HEK293 (cell line): ENCODE results near the gene SLC2A11.

Experiments
- CTCF ChIA-PET: fragments of 350-600 bp; formaldehyde crosslinking; extraction: SDS; loops from one replicate; lab custom pipeline; 2021; ENCODE audit warnings: antibody characterized with exemption; lab: Yijun Ruan, JAX
- POLR2A ChIA-PET: fragments of 300-600 bp; formaldehyde crosslinking; extraction: SDS; loops from one replicate; lab custom pipeline; 2020; ENCODE audit warnings: antibody characterized with exemption, inconsistent platforms; lab: Yijun Ruan, JAX
- H3K27ac ChIP-seq: fragments of 200-500 bp; sonication (Bioruptor generic); 2 replicates; pipeline ENCODE4 v1.5.1; 2014; ENCODE audit warnings: low read depth, low read length, control low read depth, inconsistent platforms; ENCODE audit errors: extremely low read depth
- H3K36me3 ChIP-seq, 2 experiments: fragments of 200-500 bp in 1 of 2; sonication (Bioruptor generic) in 1 of 2; 1 replicate in 1 of 2; 2 replicates in 1 of 2; pipeline ENCODE4 v1.5.1; 2014 to 2017; ENCODE audit warnings: inconsistent platforms in 2 of 2, low read length in 2 of 2; ENCODE audit not compliant: control insufficient read depth in 2 of 2, insufficient read depth in 1 of 2
- H3K4me1 ChIP-seq: fragments of 200-500 bp; sonication (Bioruptor generic); 2 replicates; pipeline ENCODE4 v1.5.1; 2014; ENCODE audit warnings: mild to moderate bottlenecking, low read length, inconsistent platforms; ENCODE audit not compliant: control insufficient read depth, insufficient read depth
- H3K4me3 ChIP-seq: 2 replicates; pipeline ENCODE4 v1.5.1; 2011; ENCODE audit warnings: low read depth, mild to moderate bottlenecking, control low read depth, low read length, moderate library complexity
- H3K9me3 ChIP-seq: fragments of 200-500 bp; sonication (Bioruptor generic); 2 replicates; pipeline ENCODE4 v1.5.1; 2014; ENCODE audit warnings: low read depth, low read length, inconsistent platforms; ENCODE audit not compliant: control insufficient read depth, insufficient read depth
- BCL11A ChIP-seq: fragments of 450-650 bp; formaldehyde crosslinking; IDR thresholded peaks from 2 replicates; pipeline ENCODE4 v1.5.1; 2016; ENCODE audit warnings: low read depth, missing biosample characterization, missing genetic modification characterization
- GLI4 ChIP-seq: fragments of 450-650 bp; formaldehyde crosslinking; IDR thresholded peaks from 2 replicates; pipeline ENCODE4 v1.5.1; 2016; ENCODE audit warnings: missing biosample characterization, missing genetic modification characterization
- KLF7 ChIP-seq: fragments of 450-650 bp; formaldehyde crosslinking; IDR thresholded peaks from 2 replicates; pipeline ENCODE4 v1.5.1; 2016; ENCODE audit warnings: missing biosample characterization, missing genetic modification characterization, borderline replicate concordance
- KLF8 ChIP-seq: fragments of 450-650 bp; formaldehyde crosslinking; IDR thresholded peaks from 2 replicates; pipeline ENCODE4 v1.5.1; 2016; ENCODE audit warnings: missing biosample characterization, missing genetic modification characterization
- RBAK ChIP-seq: fragments of 450-650 bp; formaldehyde crosslinking; IDR thresholded peaks from 2 replicates; pipeline ENCODE4 v1.5.1; 2016; ENCODE audit warnings: missing biosample characterization, missing genetic modification characterization
- SCRT2 ChIP-seq: fragments of 450-650 bp; formaldehyde crosslinking; IDR thresholded peaks from 2 replicates; pipeline ENCODE4 v1.5.1; 2016; ENCODE audit warnings: missing biosample characterization, missing genetic modification characterization
- SETDB1 ChIP-seq: IDR thresholded peaks from one replicate; pipeline ENCODE4 v1.6.1; 2017; ENCODE audit warnings: mild to moderate bottlenecking, low read length, moderate library complexity, mixed read lengths; ENCODE audit not compliant: insufficient read length
- TRIM28 ChIP-seq: IDR thresholded peaks from 2 replicates; pipeline ENCODE4 v1.6.1; 2011; ENCODE audit warnings: low read length, control low read depth, borderline replicate concordance
- ZNF146 ChIP-seq: fragments of 450-650 bp; formaldehyde crosslinking; IDR thresholded peaks from 2 replicates; pipeline ENCODE4 v1.5.1; 2016; ENCODE audit warnings: missing biosample characterization, missing genetic modification characterization
- ZNF184 ChIP-seq: fragments of 450-650 bp; IDR thresholded peaks from 2 replicates; pipeline ENCODE4 v1.5.1; 2018; ENCODE audit warnings: missing biosample characterization, mild to moderate bottlenecking, missing genetic modification characterization
- ZNF214 ChIP-seq: fragments of 450-650 bp; formaldehyde crosslinking; IDR thresholded peaks from 2 replicates; pipeline ENCODE4 v1.5.1; 2017; ENCODE audit warnings: missing biosample characterization, mild to moderate bottlenecking, missing genetic modification characterization, borderline replicate concordance
- ZNF391 ChIP-seq: fragments of 450-650 bp; formaldehyde crosslinking; IDR thresholded peaks from 2 replicates; pipeline ENCODE4 v1.5.1; 2016; ENCODE audit warnings: low read depth, missing biosample characterization, missing genetic modification characterization, borderline replicate concordance
- ZNF549 ChIP-seq: fragments of 450-650 bp; IDR thresholded peaks from 2 replicates; pipeline ENCODE4 v1.5.1; 2018; ENCODE audit warnings: missing biosample characterization, missing genetic modification characterization, mild to moderate bottlenecking, inconsistent platforms, moderate library complexity
- ZNF555 ChIP-seq: fragments of 450-650 bp; formaldehyde crosslinking; conservative IDR thresholded peaks from 2 replicates; pipeline ENCODE4 v1.5.1; 2017; ENCODE audit warnings: missing biosample characterization, mild to moderate bottlenecking, missing genetic modification characterization, inconsistent platforms
- ZNF626 ChIP-seq: fragments of 450-650 bp; sonication (Bioruptor Pico); formaldehyde crosslinking; IDR thresholded peaks from 2 replicates; pipeline ENCODE4 v1.5.1; 2018; ENCODE audit warnings: missing biosample characterization, missing genetic modification characterization, inconsistent platforms
- ZNF830 ChIP-seq: fragments of 450-650 bp; IDR thresholded peaks from 2 replicates; pipeline ENCODE4 v1.5.0; 2018; ENCODE audit warnings: missing biosample characterization, missing genetic modification characterization, low read depth, mild to moderate bottlenecking, moderate library complexity
- ZNF843 ChIP-seq: fragments of 450-650 bp; formaldehyde crosslinking; IDR thresholded peaks from 2 replicates; pipeline ENCODE4 v1.5.1; 2016; ENCODE audit warnings: missing biosample characterization, missing genetic modification characterization
- TF ChIP-seq, protein P1 (sequence below): fragments of 450-650 bp; formaldehyde crosslinking; IDR thresholded peaks from 2 replicates; pipeline ENCODE4 v1.5.1; 2017; ENCODE audit warnings: missing biosample characterization, missing genetic modification characterization
- TF ChIP-seq, protein P2 (sequence below): fragments of 450-650 bp; formaldehyde crosslinking; IDR thresholded peaks from 2 replicates; pipeline ENCODE4 v1.5.1; 2016; ENCODE audit warnings: missing biosample characterization, missing genetic modification characterization
- TF ChIP-seq, protein P3 (sequence below): fragments of 450-650 bp; formaldehyde crosslinking; IDR thresholded peaks from 2 replicates; pipeline ENCODE4 v1.5.1; 2016; ENCODE audit warnings: missing biosample characterization, missing genetic modification characterization
- TF ChIP-seq, protein P4 (sequence below): fragments of 450-650 bp; formaldehyde crosslinking; IDR thresholded peaks from 2 replicates; pipeline ENCODE4 v1.5.1; 2016; ENCODE audit warnings: missing biosample characterization, missing genetic modification characterization
- TF ChIP-seq, protein P5 (sequence below): fragments of 450-650 bp; formaldehyde crosslinking; IDR thresholded peaks from 2 replicates; pipeline ENCODE4 v1.5.1; 2017; ENCODE audit warnings: missing biosample characterization, missing genetic modification characterization

The SLC2A11 gene

DNA sequence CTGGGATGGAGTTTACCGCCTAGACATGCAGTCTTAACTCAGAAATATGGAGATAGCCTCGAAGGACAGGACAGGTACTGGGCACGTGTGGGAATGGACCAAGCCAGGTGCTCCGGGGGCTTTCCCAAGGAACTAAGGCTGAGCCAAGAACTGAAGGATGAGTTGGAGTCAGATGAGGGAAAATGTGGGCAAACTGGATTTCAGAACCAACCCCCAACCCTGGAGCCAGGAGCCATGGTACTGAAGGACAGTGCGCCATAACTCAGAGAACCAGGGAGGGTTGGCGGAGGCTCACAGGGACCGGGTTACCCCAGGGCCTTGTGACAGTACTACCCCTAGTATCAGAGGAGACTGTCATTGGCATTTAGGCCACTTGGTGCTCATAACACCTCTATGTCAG, 34.1 kb downstream of the SLC2A11 start:
- CTCF ChIA-PET, result no interaction called here

DNA sequence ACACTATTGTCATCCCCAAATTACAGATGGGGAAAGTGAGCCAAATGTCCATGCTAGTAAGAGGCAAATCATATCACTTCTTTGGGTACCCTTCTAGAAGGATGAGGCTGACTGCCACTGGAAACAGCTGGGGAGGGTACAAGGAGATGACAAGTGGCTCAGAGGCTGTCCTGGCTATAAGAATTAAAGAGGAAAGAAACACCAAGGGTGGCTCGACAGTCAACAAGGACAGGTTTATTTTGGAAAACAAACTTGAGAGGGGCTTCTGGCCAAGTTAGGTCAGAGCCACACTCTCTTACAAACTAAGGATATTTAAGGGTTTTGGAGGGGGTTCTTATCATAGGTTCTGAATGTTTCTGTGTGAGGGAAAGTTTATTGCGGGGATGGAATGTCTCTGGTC, 34.5 kb downstream of the SLC2A11 start:
- Histone ChIP-seq H3K9me3 (no peaks in the 10 kb centered on the region), H3K4me3 (no peak overlapping the region), H3K27ac (no peak overlapping the region), H3K36me3 (peaks cover 11 to 22% of the 10 kb centered on the region in 2 experiments), H3K4me1 (peaks cover 12% of the 10 kb centered on the region)
- TF ChIP-seq, protein P1, sequence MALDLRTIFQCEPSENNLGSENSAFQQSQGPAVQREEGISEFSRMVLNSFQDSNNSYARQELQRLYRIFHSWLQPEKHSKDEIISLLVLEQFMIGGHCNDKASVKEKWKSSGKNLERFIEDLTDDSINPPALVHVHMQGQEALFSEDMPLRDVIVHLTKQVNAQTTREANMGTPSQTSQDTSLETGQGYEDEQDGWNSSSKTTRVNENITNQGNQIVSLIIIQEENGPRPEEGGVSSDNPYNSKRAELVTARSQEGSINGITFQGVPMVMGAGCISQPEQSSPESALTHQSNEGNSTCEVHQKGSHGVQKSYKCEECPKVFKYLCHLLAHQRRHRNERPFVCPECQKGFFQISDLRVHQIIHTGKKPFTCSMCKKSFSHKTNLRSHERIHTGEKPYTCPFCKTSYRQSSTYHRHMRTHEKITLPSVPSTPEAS (tag by site-specific recombination), result no peak
- TF ChIP-seq KLF8 (tag by site-specific recombination) (0 out of 2 replicates have a peak, but pooled peaks have one; percentile 21), TRIM28 (peak; percentile 84; the same call in 1 of the 2 replicates), GLI4 (tag by site-specific recombination) (no peak), ZNF555 (tag by site-specific recombination) (no peak), ZNF549 (tag by site-specific recombination) (0 out of 2 replicates have a peak, but pooled peaks have one; percentile 25), ZNF184 (tag by site-specific recombination) (no peak), SETDB1 (peak; percentile 72), ZNF146 (no peak), ZNF626 (tag by site-specific recombination) (peak; percentile 78; the same call in 1 of the 2 replicates), SCRT2 (tag by site-specific recombination) (no peak)
- TF ChIP-seq, protein P2, sequence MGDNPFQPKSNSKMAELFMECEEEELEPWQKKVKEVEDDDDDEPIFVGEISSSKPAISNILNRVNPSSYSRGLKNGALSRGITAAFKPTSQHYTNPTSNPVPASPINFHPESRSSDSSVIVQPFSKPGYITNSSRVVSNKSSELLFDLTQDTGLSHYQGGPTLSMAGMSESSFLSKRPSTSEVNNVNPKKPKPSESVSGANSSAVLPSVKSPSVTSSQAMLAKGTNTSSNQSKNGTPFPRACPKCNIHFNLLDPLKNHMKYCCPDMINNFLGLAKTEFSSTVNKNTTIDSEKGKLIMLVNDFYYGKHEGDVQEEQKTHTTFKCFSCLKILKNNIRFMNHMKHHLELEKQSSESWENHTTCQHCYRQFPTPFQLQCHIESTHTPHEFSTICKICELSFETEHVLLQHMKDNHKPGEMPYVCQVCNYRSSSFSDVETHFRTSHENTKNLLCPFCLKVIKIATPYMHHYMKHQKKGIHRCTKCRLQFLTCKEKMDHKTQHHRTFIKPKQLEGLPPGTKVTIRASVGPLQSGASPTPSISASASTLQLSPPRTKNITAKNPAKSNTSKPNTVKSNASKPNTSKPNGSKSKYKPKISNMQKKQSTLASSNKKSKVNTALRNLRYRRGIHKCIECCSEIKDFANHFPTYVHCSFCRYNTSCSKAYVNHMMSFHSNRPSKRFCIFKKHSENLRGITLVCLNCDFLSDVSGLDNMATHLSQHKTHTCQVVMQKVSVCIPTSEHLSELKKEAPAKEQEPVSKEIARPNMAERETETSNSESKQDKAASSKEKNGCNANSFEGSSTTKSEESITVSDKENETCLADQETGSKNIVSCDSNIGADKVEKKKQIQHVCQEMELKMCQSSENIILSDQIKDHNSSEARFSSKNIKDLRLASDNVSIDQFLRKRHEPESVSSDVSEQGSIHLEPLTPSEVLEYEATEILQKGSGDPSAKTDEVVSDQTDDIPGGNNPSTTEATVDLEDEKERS (tag by site-specific recombination), result 0 out of 2 replicates have a peak, but pooled peaks have one; percentile 24
- ChIA-PET CTCF (no interaction called here), POLR2A (no interaction called here)

More for the DNA sequence above, 34.1 kb downstream of the SLC2A11 start:
- POLR2A ChIA-PET, result no interaction called here
- Histone ChIP-seq H3K9me3 (no peaks in the 10 kb centered on the region), H3K27ac (no peak overlapping the region), H3K4me3 (no peak overlapping the region), H3K36me3 (peaks cover 7 to 18% of the 10 kb centered on the region in 2 experiments), H3K4me1 (peaks cover 12% of the 10 kb centered on the region)
- TF ChIP-seq, protein P3, sequence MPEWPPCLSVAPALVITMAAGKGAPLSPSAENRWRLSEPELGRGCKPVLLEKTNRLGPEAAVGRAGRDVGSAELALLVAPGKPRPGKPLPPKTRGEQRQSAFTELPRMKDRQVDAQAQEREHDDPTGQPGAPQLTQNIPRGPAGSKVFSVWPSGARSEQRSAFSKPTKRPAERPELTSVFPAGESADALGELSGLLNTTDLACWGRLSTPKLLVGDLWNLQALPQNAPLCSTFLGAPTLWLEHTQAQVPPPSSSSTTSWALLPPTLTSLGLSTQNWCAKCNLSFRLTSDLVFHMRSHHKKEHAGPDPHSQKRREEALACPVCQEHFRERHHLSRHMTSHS, result no peak
- TF ChIP-seq, protein P4, sequence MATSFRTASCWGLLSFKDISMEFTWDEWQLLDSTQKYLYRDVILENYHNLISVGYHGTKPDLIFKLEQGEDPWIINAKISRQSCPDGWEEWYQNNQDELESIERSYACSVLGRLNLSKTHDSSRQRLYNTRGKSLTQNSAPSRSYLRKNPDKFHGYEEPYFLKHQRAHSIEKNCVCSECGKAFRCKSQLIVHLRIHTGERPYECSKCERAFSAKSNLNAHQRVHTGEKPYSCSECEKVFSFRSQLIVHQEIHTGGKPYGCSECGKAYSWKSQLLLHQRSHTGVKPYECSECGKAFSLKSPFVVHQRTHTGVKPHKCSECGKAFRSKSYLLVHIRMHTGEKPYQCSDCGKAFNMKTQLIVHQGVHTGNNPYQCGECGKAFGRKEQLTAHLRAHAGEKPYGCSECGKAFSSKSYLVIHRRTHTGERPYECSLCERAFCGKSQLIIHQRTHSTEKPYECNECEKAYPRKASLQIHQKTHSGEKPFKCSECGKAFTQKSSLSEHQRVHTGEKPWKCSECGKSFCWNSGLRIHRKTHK (tag by site-specific recombination), result no peak
- TF ChIP-seq, protein P1 (tag by site-specific recombination), result no peak
- TF ChIP-seq RBAK (tag by site-specific recombination) (no peak), ZNF843 (no peak), ZNF391 (tag by site-specific recombination) (no peak), ZNF830 (tag by site-specific recombination) (no peak), ZNF214 (no peak), BCL11A (tag by site-specific recombination) (no peak), KLF7 (tag by site-specific recombination) (no peak)
- TF ChIP-seq, protein P5, sequence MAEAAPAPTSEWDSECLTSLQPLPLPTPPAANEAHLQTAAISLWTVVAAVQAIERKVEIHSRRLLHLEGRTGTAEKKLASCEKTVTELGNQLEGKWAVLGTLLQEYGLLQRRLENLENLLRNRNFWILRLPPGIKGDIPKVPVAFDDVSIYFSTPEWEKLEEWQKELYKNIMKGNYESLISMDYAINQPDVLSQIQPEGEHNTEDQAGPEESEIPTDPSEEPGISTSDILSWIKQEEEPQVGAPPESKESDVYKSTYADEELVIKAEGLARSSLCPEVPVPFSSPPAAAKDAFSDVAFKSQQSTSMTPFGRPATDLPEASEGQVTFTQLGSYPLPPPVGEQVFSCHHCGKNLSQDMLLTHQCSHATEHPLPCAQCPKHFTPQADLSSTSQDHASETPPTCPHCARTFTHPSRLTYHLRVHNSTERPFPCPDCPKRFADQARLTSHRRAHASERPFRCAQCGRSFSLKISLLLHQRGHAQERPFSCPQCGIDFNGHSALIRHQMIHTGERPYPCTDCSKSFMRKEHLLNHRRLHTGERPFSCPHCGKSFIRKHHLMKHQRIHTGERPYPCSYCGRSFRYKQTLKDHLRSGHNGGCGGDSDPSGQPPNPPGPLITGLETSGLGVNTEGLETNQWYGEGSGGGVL (tag by site-specific recombination), result no peak
